Activated naive CD4-positive, alpha-beta T cell treated with Interleukin-2 at 50 U/mL for 16 hours (primary cell): ENCODE data around the gene PRIM1.
A peak's percentile ranks its signal among the peaks of the same experiment; 100 is the strongest.
"Not testable (repeated sequence)": the region's sequence is repeated elsewhere in the genome, so short reads cannot be mapped to it uniquely, and the experiment has no call there.

ENCODE experiments used
- DNase-seq: peaks from one replicate; pipeline ENCODE4 v3.0.0-alpha.2; 2020

The PRIM1 gene

GRCh38 chr12:56751712-56752598, at the start of gene PRIM1:
Gene PRIM1 (minus strand): TSS chr12:56752323. CDS start chr12:56752298, 25 bp downstream.
- DNase-seq, result peak; percentile 88

GRCh38 chr12:56800221-56800620, 48.1 kb upstream of the PRIM1 start:
- DNase-seq, result no peak

DNA sequence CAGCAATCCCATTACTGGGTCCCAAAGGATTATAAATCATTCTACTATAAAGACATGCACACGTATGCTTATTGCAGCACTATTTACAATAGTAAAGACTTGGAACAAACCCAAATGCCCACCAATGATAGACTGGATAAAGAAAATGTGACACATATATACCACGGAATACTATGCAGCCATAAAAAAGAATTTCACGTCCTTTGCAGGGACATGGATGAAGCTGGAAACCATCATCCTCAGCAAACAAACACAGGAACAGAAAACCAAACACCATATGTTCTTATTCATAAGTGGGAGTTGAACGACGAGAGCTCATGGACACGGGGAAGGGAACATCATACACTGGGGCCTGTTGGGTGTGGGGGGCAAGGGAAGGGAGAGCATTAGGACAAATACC, 47.2 kb upstream of the PRIM1 start:
- not testable (repeated sequence) for DNase-seq

GRCh38 chr12:56795791-56796190, 43.7 kb upstream of the PRIM1 start:
- not testable (repeated sequence) for DNase-seq

DNA sequence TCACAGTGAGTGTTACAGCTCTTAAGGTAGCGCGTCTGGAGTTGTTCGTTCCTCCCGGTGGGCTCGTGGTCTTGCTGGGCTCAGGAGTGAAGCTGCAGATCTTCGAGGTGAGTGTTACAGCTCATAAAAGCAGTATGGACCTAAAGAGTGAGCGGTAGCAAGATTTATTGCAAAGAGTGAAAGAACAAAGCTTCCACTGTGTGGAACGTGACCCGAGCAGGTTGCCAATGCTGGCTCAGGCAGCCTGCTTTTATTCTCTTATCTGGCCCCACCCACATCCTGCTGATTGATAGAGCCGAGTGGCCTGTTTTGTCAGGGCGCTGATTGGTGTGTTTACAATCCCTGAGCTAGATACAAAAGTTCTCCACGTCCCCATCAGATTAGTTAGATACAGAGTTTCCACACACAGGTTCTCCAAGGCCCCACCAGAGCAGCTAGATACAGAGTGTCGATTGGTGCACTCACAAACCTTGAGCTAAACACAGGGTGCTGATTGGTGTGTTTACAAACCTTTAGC, 43.0 kb upstream of the PRIM1 start:
- not testable (repeated sequence) for DNase-seq

DNA sequence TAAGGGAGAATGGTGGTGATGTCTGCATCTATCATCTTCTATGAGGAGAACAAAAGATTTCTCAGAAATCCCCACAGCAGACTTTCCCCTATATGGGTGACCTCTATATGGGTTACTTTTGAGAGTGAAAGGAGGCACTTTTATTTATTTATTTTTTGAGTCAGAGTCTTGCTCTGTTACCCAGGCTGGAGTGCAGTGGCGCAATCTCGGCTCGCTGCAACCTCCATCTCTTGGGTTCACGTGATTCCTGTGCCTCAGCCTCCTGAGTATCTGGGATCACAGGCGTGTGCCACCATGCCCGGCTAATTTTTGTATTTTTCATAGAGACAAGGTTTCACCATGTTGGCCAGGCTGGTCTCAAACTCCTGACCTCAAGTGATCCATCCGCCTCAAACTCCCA, 41.0 kb upstream of the PRIM1 start:
- DNase-seq, result not testable (repeated sequence)

- DNase-seq, result no peak
Measured at GRCh38 chr12:56792678-56793077, 40.6 kb upstream of the PRIM1 start.

DNA sequence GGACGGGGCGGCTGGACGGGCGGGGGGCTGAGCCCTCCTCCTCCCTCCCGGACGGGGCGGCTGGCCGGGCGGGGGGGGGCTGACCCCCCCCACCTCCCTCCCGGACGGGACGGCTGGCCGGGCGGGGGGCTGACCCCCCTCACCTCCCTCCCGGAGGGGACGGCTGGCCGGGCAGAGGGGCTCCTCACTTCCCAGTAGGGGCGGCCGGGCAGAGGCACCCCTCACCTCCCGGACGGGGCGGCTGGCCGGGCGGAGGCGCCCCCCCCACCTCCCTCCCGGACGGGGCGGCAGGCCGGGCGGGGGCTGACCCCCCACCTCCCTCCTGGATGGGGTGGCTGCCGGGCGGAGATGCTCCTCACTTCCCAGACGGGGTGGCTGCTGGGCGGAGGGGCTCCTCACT, 37.3 kb upstream of the PRIM1 start:
- DNase-seq, result not testable (repeated sequence)

DNA sequence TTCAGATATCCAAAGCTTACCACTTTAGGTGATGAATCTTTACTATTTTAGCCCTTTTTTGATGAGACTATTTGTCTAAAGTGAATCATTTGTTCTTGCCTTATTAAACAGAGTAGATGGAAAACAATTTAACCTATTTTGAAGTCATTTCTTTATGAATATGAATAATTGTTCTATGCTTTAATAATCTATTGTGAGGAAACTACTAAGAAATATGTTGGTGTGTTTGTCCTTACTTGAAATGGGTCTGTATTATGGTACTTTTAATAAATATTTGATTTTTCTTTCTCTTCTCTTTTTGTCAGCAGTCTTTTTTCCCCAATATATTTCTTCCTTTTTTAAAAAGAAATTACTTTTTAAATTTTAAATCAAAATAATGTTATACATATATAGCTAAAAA, 35.4 kb upstream of the PRIM1 start:
- no peak for DNase-seq

DNA sequence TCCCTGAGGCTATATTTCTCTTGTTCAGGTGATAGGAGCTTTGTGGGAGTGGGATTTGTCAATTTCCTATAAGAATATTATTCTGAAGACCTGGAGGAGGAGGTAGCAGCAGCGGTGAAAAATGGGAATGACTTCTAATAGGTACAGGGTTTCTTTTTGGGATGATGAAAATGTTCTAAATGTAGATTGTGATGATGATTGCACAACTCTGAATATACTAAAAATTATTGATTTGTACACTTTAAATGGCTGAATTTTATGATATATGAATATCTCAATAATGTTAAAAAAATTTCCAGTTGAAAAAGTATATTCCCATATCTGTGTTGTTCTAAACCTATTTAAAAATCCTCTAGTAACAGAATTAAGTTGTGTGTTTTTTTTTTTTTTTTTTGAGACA, 33.8 kb upstream of the PRIM1 start:
- DNase-seq, result no peak

DNA sequence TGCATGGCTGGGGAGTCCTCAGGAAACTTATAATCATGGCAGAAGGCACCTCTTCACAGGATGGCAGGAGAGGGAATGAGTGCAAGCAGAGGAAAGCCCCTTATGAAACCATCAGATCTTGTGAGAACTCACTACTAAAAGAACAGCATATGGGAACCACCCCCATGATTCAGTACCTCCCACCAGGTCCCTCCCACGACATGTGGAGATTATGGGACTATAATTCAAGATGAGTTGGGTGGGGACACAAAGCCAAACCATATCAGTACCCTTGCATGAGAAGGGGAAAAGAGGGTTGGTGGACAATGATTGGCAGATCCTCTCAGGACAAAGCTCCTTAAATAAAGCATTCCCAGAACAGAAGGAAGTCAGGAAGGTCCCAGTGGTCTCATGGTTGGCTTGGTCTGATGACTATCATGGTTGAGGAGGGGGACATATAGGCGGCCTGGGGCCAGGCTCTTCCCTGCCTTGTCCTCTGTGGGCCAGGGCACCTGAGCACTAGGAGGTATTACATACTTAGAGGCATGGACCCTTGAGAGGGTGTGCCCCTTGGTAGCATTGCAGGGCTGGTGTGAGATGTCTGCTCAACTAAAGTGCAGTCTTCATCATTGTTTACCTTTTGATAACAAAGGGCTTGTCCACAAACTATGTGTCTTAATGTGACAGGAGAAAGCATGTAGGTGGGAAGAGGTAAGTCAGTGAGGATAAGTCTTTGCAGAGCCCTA, 33.2 kb upstream of the PRIM1 start:
- no peak for DNase-seq

- DNase-seq, result no peak
Measured at GRCh38 chr12:56781726-56782125, 29.6 kb upstream of the PRIM1 start.

DNA sequence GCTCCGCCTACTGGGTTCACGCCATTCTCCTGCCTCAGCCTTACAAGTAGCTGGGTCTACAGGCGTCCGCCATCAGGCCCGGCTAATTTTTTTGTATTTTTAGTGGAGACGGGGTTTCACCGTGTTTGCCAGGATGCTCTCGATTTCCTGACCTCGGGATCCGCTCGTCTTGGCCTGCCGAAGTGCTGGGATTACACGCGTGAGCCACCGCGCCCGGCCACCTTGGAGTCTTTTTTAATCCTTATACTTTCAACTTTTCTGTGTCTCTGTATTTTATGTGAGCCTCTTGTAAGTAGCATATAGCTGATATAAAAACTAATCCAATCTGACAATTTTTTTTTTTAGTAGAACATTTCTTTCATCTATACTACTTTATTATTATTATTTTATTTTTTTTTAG, 26.6 kb upstream of the PRIM1 start:
- DNase-seq, result no peak

- no peak for DNase-seq
Measured at GRCh38 chr12:56776654-56777053, 24.5 kb upstream of the PRIM1 start.

DNA sequence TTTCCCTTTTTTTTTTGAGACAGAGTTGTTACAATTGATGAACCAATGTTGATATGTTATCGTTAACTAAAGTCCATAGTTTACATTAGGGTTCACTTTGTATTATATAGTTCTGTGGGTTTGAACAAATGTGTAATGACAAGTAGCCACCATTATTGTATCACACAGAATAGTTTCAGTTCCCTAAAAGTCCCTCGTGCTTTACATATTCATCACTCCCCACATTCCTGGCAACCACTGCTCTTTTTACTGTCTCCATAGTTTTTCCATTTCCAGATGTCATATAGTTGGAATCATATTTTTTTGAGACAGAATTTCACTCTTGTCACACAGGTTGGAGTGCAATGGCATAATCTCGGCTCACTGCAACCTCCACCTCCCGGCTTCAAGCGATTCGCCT, 23.5 kb upstream of the PRIM1 start:
- DNase-seq, result no peak

GRCh38 chr12:56773113-56773512, 21.0 kb upstream of the PRIM1 start:
- DNase-seq, result no peak

DNA sequence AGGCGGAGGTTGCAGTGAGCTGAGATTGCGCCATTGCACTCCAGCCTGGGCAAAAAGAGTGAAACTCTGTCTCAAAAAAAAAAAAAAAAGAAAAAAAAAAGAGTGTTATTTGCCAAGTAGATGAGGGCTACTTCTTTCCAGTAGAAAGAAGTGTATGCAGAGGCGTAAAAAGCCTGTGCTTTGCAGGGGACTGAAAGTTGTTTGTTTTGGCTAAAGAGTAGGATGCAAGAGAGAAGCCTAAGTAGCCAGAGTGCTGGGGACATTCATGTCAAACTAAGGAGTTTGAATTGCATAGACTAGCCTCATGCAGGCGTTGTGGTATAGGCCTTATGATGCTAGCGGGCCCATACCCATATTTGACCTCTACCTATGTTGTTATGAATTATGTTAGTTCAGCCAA, 20.5 kb upstream of the PRIM1 start:
- no peak for DNase-seq

DNA sequence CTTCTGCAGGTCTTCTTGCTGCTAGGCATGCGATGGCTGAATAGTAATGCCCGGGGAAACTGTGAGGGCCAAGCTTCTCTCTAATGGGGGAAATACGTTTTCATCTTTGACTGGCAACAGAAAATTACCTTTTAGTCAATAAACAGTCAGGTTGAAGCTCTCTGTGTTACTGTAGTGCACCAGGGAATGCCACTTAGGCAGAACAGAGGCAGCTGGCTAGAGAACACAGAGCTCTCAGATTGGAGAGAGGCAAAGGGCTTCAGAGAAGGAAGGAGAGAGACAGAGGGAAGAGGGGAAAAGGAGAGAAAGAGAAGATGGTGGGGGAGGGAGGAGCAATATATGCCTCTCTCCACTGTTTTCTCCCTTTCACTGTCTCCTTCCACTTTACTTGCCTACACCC, 17.7 kb upstream of the PRIM1 start:
- no peak for DNase-seq

- DNase-seq, result no peak
Measured at GRCh38 chr12:56768424-56768823, 16.3 kb upstream of the PRIM1 start.

DNA sequence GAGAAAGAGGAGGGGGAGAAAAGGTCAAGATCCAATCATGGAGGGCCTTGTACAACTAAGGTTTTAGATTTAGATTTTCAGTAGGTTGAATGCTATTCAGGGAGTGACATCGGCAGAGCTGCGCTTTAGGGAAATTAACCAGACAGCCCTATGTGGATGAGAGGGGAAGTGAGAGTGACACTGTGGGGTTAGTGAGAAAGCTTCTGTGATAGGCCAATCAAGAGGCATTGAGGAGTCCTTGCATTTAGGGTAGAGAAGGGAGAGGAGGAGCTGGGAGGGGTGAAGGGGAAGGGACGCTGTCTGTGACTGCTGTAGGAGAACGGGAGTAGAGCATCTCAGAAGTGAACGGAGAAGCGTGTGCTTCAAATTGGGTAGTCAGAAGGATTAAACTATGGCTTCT, 14.4 kb upstream of the PRIM1 start:
- no peak for DNase-seq

GRCh38 chr12:56763753-56764657, 11.9 kb upstream of the PRIM1 start:
- no peak for DNase-seq

GRCh38 chr12:56761812-56762211, 9.7 kb upstream of the PRIM1 start:
- DNase-seq, result no peak

GRCh38 chr12:56760460-56760859, 8.3 kb upstream of the PRIM1 start:
- DNase-seq, result no peak
